ENCODE measurements around the gene PGLYRP3. TPM values are rescaled to one million over a fixed set of nuclear protein-coding genes. Genes with fewer than 3 reads are reported as not detected.
A peak's percentile ranks its signal among the peaks of the same experiment; 100 is the strongest.

Gene PGLYRP3
- total RNA-seq, 2 experiments from 2014 or later, result not detected

DNA sequence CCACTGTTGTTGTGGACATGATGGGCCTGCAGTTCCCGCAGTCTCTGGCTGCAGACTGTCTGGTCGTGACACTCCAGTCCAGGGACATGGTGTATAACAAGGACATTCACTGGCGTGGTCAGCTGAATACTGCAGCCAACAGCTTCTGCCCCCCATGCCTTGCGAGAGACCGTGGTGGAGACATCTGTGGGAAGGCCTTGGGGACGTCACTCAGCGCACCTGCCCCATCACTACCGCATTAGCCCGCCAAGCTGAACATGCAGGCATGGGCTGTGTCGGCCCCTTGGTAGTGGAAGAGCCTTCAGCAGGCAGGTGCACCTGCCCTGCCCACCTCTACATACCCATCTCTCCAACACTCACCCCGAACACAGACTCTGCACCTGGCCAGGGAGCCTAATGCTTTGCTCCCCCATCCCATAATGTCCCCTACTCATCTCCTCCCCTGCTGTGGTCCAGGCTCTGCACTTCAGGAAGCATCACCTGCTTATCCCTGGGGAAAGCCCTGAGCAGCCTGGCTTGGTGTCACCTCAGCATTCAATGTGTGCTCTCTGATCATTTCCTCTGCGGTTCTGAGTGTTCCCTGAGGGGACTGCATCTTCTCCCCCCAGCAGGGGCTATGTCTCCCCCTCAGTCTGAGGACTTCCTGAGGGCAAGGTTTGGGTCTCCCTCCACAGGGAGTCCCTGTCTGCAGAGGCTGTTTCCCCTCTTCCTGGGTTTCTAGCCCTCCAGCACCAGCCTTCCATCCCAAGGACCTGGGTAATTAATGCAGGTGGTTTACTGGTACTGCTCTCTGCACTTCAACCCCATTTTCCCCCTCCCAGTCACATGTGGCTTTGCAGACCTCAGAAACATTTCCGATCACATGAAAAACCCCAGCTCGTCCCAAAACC lies 32.7 kb upstream of the PGLYRP3 start:
- H3K36me3 Mint-ChIP-seq (ENCODE audit: low read depth), result no peaks in the 10 kb centered on the region
- H3K27ac Mint-ChIP-seq, result peak overlapping the region; percentile 4
- POLR2A ChIA-PET, result no interaction called here
- CTCF ChIA-PET, result interaction anchor here (0.9 to 1.3 kb wide), 3 partner anchors 12 to 57 kb away, joined by 3 to 5 read pairs (median 3); partner anchors contain the start of gene S100A9
- peaks cover 26% of the 10 kb centered on the region for H3K27me3 Mint-ChIP-seq
- no peaks in the 10 kb centered on the region for H3K9me3 Mint-ChIP-seq
- H3K4me1 Mint-ChIP-seq, result peaks cover 47% of the 10 kb centered on the region
- DNase-seq, result no peak
- H3K4me3 Mint-ChIP-seq, result no peak overlapping the region

DNA sequence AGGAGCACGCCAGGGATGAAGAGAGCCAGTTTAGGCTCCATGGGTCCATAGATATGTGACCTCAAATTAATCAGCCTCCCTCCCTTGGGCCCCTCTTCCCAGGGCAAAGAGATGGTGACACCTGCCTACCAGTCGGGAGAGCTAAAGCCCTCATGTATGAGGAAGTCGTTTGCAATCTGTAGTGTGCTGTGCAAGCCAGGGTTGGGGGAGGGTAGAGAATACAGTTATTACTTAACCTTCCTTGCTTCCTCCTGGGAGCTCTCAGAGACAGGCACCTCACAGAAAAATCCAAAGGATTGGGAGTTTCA lies 31.9 kb upstream of the PGLYRP3 start:
- no peak for DNase-seq
- Mint-ChIP-seq H3K9me3 (no peaks in the 10 kb centered on the region), H3K4me3 (no peak overlapping the region), H3K36me3 (ENCODE audit: low read depth) (no peaks in the 10 kb centered on the region), H3K27ac (no peak overlapping the region), H3K27me3 (peaks cover 26% of the 10 kb centered on the region), H3K4me1 (peaks cover 54% of the 10 kb centered on the region)
- CTCF ChIA-PET, result interaction anchor here (0.9 to 1.3 kb wide), 2 partner anchors 13 to 56 kb away, joined by 3 to 5 read pairs; partner anchors contain the start of gene S100A9
- POLR2A ChIA-PET, result no interaction called here

DNA sequence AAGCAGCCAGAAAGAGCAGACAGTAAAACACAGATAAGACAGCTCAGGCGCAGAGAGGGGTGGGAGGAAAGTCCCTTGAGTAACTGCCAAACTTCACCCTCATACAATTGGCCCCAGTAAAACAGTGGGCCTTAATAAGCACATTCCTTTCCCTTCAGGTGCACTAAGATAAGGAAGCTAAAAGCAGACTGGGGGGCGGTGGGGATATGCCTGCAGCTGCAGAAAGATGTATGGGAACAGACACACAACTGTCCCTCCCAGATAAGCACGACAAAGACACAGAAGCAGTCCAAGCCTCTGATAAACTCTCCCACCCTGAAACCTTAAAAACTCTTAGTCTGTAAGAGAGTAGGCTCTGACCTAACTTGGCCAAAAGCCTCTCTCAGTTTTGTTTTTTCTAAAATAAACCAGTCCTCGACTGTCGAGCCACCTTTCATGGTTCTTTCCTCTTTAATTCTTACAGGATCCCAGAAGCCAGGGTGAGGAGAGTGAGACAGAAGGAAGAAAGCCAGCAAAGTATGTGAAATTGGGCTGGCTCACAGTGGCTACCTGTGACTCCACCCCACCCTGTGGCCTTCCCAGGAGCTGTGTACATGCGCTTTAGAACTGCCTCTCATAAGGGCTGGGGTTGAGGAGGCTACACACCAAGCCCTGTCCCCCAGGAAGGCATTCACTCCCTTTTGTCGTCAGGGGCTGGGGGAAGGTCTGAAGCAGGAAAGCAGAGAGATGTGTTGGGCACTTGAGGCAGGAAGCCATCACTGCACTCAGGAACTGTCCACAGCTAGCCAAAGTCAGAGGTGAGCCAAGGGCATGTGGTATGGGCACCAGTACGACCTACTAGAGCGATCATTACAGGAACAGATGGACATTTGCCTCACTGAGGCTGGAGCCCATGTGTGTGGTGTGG lies 31.3 kb upstream of the PGLYRP3 start:
- no peaks in the 10 kb centered on the region for H3K9me3 Mint-ChIP-seq
- no peaks in the 10 kb centered on the region for H3K36me3 Mint-ChIP-seq (ENCODE audit: low read depth)
- H3K27me3 Mint-ChIP-seq, result peaks cover 25% of the 10 kb centered on the region
- ChIA-PET CTCF (interaction anchor here (0.6 to 1.3 kb wide), 2 partner anchors 13 to 395 kb away, joined by 3 to 5 read pairs; partner anchors contain the start of gene S100A9), POLR2A (no interaction called here)
- no peak overlapping the region for H3K27ac Mint-ChIP-seq
- H3K4me1 Mint-ChIP-seq, result peaks cover 59% of the 10 kb centered on the region
- no peak for DNase-seq
- no peak overlapping the region for H3K4me3 Mint-ChIP-seq

DNA sequence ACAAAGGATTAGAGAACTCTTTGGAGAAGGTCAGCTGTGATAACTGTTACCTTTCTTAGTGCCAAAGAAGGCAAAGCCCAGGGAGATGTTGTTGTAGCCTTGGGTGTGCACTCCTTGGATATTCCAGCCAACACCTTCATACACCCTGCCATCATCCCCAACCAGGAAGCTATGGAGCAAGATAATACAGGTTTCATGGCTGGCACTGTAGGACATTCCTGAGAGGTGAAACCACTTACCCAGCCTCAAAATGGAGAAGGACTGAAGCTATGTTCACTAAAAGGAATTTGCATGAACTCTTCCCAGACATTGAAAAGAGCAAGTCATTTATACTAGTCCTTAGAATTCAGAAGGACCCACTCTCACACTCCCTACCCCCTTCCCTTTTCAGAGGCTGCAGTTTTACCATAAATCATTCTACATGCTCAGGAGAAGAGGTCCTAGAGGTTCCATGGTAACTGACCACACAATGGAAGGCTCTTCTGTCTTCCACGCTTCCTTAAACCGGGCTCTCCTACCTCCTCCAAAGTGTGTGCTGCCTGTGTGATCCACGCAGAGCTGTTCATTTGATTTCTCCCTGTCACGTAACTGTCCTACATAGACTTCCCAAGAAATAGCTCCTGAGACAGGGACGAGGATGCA lies 30.4 kb upstream of the PGLYRP3 start:
- no peak overlapping the region for H3K4me3 Mint-ChIP-seq
- no peak for DNase-seq
- H3K9me3 Mint-ChIP-seq, result no peaks in the 10 kb centered on the region
- CTCF ChIA-PET, result no interaction called here
- H3K27ac Mint-ChIP-seq, result no peak overlapping the region
- no peaks in the 10 kb centered on the region for H3K36me3 Mint-ChIP-seq (ENCODE audit: low read depth)
- peaks cover 59% of the 10 kb centered on the region for H3K4me1 Mint-ChIP-seq
- H3K27me3 Mint-ChIP-seq, result peaks cover 26% of the 10 kb centered on the region
- POLR2A ChIA-PET, result no interaction called here

DNA sequence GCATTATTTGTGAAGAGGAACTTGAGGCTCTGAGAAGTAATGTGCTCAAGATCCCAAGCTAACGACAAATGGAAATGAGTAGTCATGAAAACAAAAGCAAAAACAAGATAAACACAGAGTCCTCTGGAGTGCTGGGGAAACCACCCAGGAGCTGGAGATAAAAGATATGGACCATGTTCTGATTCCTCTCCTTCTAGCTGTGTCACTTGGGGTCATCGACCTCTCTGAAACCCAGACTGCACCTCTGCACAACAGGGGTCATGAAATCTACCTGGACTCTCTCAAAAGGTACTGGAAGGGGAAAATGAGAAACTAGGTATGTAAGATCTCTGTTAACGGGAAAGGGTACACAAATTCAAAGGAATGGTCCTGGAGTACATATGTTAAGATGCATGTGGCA lies 29.4 kb upstream of the PGLYRP3 start:
- no peaks in the 10 kb centered on the region for H3K36me3 Mint-ChIP-seq (ENCODE audit: low read depth)
- H3K4me3 Mint-ChIP-seq, result no peak overlapping the region
- ChIA-PET CTCF (interaction anchor here (1.0 kb wide), 1 partner anchor 13 kb away, joined by 5 read pairs; no protein-coding TSS in a partner anchor), POLR2A (no interaction called here)
- H3K27me3 Mint-ChIP-seq, result peaks cover 27% of the 10 kb centered on the region
- peaks cover 59% of the 10 kb centered on the region for H3K4me1 Mint-ChIP-seq
- DNase-seq, result no peak
- H3K27ac Mint-ChIP-seq, result no peak overlapping the region
- H3K9me3 Mint-ChIP-seq, result no peaks in the 10 kb centered on the region

DNA sequence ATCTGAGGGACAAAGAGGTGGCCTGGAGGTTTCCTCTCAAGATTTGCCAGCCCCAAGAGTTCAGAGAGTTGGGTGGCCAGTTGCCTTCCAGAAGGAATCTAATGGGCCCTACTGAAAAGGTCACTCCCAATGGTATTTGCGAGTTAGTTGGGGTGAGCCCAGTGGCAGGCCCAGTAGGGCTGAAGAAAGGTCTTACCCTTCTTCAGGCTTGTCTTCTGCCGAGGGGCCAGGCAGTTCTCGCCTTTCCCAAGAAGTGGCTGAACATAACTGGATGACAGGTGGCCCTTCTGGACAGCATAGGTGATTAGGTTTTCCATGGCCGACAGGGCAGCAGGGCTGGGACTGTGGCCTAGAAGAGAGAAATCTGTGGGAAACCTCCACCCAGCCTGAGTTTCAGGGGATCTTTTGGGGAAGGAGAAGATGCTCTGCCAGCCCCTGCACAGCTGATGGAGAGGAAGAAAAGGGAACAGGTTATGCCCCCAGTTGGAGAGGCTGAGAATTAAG lies 28.7 kb upstream of the PGLYRP3 start:
- CTCF ChIA-PET, result interaction anchor here (1.0 kb wide), 1 partner anchor 12 kb away, joined by 5 read pairs; no protein-coding TSS in a partner anchor
- Mint-ChIP-seq H3K4me3 (no peak overlapping the region), H3K27me3 (peaks cover 24% of the 10 kb centered on the region), H3K9me3 (no peaks in the 10 kb centered on the region), H3K36me3 (ENCODE audit: low read depth) (no peaks in the 10 kb centered on the region), H3K4me1 (peaks cover 57% of the 10 kb centered on the region), H3K27ac (no peak overlapping the region)
- DNase-seq, result no peak
- POLR2A ChIA-PET, result no interaction called here

DNA sequence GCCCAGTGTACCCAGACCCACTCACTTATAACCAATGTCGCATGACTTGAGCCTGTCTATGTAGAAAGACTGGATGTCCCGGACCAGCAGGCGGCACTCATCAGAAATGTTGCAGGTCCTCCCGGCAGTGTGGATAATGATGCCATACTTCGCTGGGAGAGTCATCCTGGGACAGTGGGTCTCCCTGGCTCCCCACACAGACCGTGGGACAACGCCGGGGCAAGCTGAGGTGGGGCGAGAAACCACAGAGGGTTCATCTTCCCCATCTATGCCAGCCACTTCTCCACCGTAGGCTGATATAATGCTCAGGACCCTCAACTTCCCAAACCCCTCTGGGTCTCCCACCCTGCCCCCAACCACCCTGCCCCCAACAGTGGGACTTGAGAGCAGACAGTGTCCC lies 27.6 kb upstream of the PGLYRP3 start:
- Mint-ChIP-seq H3K27me3 (peaks cover 20% of the 10 kb centered on the region), H3K9me3 (no peaks in the 10 kb centered on the region), H3K4me3 (no peak overlapping the region), H3K36me3 (ENCODE audit: low read depth) (no peaks in the 10 kb centered on the region), H3K27ac (no peak overlapping the region), H3K4me1 (peaks cover 46% of the 10 kb centered on the region)
- ChIA-PET POLR2A (no interaction called here), CTCF (no interaction called here)
- DNase-seq, result no peak

DNA sequence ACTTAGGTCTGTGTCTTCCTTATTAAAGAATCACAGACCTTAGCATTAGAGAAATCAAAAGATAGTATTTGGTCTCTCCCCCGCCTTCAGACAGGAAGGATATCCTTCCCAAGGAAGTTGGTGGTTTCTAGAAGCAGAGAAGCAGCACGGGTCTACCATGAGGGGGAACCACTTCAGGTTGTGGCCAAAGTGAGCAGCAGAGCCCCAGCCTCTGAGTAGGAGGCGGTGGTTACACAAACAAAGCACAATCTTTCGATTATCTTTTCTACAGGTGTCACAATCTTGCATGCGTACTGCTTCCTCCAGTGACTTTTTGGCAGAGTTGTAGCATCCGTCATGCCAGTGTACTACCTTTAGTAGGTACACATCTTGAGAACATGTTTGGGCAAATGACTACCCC lies 27.1 kb upstream of the PGLYRP3 start:
- ChIA-PET CTCF (no interaction called here), POLR2A (no interaction called here)
- Mint-ChIP-seq H3K4me1 (peaks cover 40% of the 10 kb centered on the region), H3K27ac (no peak overlapping the region), H3K27me3 (peaks cover 22% of the 10 kb centered on the region), H3K4me3 (no peak overlapping the region), H3K36me3 (ENCODE audit: low read depth) (no peaks in the 10 kb centered on the region), H3K9me3 (no peaks in the 10 kb centered on the region)
- DNase-seq, result no peak

DNA sequence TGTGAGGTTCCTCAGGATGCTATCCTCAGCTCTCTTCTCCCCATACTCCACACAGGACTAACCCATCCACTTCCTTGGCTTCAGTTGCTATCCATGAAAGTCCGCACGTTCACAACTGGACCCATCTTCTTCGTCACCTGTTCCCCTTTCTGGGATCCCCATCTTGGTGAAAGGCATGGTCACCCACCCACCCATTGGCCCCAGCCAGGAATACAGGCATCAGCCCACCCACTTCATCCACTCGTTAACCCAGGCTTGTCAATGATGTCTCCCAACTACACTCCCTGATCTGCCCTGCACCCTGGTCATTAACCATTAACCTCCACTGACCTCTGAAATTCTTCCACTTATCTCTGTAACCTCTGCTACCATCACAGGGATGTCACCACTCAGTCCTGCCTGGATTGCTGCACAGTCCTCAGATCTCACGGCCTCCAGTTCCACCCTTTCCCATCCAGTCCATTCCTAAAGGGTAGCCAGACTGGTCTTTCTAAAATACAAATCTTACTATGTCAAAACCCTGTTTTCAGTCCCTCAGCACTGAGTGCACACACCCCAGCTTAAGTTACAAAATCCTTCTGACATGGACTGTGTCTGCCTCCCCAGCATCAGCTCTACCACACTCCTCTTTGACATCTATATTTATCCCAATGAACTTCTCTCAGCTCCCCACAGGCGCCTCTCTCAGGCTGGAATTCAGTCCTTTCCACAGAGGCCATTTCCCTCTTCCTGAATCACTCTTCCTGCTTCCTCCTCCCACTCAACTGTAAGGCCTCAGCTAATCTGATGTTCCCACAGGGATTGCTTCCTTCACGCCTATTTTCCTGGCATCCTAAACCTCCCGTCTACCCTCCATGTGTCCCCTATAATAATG lies 25.5 kb upstream of the PGLYRP3 start:
- no peak for DNase-seq
- Mint-ChIP-seq H3K9me3 (no peaks in the 10 kb centered on the region), H3K27me3 (peaks cover 19% of the 10 kb centered on the region), H3K27ac (no peak overlapping the region), H3K4me3 (no peak overlapping the region), H3K36me3 (ENCODE audit: low read depth) (no peaks in the 10 kb centered on the region), H3K4me1 (peaks cover 25% of the 10 kb centered on the region)
- ChIA-PET POLR2A (no interaction called here), CTCF (no interaction called here)

DNA sequence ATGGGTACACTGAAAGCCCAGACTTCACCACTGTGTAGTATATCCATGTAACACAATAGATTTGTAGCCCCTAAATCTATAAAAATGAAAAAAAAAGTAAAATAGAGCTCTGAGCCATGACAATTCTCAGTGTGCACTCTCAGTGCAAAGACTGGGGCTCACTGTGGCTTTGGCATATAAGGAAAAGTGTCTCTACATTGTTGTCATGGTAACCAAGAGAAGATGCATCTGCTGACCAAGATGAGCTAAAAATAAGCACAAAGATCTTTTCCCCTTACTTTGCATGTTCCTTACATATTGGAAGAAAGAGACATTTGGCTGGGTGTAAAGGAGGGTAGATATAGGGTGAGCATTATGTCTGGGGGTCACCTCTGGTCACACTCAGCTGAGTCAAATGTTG lies 23.9 kb upstream of the PGLYRP3 start:
- Mint-ChIP-seq H3K4me3 (no peak overlapping the region), H3K4me1 (peaks cover 17% of the 10 kb centered on the region), H3K9me3 (peaks cover 4% of the 10 kb centered on the region), H3K27ac (no peak overlapping the region), H3K36me3 (ENCODE audit: low read depth) (no peaks in the 10 kb centered on the region), H3K27me3 (peaks cover 16% of the 10 kb centered on the region)
- ChIA-PET POLR2A (no interaction called here), CTCF (no interaction called here)
- no peak for DNase-seq

DNA sequence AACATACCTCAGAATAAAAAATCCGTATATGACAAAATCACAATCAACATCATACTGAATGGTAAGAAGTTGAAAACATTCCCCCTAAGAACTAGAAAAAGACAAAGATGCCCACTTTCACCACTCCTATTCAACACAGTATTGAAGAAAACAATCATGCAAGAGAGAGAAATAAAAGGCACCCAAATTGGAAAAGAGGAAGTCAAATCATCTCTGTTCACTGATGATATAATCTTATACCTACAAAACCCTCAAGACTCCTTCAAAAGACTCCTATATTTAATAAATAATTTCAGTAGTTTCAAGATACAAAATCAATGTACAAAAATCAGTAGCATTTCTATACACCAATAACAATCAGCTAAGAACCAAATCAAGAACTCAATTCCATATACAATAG lies 21.1 kb upstream of the PGLYRP3 start:
- CTCF ChIA-PET, result no interaction called here

DNA sequence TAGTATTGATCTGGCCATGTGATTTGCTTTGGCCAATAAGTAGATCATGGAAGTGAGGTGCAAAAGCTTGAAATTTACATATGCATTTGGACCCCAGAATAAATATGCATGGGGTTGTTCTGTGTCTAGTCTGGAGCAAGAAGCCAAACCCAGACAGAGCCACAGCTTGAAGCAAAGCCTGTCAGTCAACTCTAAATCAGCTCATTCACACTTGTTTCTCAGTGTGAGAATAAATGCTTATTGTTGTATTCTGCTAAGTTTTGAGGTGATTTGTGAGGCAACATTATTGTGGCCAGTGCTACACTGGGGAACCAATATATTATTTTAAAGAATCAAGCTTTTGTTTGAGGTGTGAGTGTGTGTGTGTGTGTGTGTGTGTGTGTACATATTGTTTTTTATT lies 12.2 kb upstream of the PGLYRP3 start:
- no peak for DNase-seq
- H3K4me3 Mint-ChIP-seq, result no peak overlapping the region
- CTCF ChIA-PET, result no interaction called here
- no peaks in the 10 kb centered on the region for H3K4me1 Mint-ChIP-seq
- H3K9me3 Mint-ChIP-seq, result peaks cover 12% of the 10 kb centered on the region
- H3K36me3 Mint-ChIP-seq (ENCODE audit: low read depth), result no peaks in the 10 kb centered on the region
- H3K27ac Mint-ChIP-seq, result no peak overlapping the region
- POLR2A ChIA-PET, result no interaction called here
- peaks cover 14% of the 10 kb centered on the region for H3K27me3 Mint-ChIP-seq

More for the DNA sequence above, 21.1 kb upstream of the PGLYRP3 start:
- Mint-ChIP-seq H3K4me1 (no peaks in the 10 kb centered on the region), H3K9me3 (peaks cover 11% of the 10 kb centered on the region), H3K27me3 (peaks cover 23% of the 10 kb centered on the region), H3K4me3 (no peak overlapping the region), H3K36me3 (ENCODE audit: low read depth) (no peaks in the 10 kb centered on the region), H3K27ac (no peak overlapping the region)
- DNase-seq, result no peak
- POLR2A ChIA-PET, result no interaction called here

All from activated CD4-positive, alpha-beta T cell treated with anti-CD3 and anti-CD28 coated beads, Interleukin-2, amount 10 ng/mL, durations not matched to agents 7 days and 5 days (primary cell).